NCI-H2029 treated with DMSO at 0.1 percent for 48 hours (cell line): Measurements from ENCODE around the gene MAP4.
"Not testable (repeated sequence)": the region's sequence is repeated elsewhere in the genome, so short reads cannot be mapped to it uniquely, and the experiment has no call there.

Source experiments
- DNase-seq: peaks from one replicate; lab custom pipeline; 2025; lab: John Stamatoyannopoulos, UW

Gene MAP4

GRCh38 chr3:48016301-48016973 is at the start of gene MAP4:
Gene MAP4, minus strand, starts transcription at chr3:48016416. Its CDS starts 17,556 bp downstream, at chr3:47998860.
- DNase-seq: no peak

DNA sequence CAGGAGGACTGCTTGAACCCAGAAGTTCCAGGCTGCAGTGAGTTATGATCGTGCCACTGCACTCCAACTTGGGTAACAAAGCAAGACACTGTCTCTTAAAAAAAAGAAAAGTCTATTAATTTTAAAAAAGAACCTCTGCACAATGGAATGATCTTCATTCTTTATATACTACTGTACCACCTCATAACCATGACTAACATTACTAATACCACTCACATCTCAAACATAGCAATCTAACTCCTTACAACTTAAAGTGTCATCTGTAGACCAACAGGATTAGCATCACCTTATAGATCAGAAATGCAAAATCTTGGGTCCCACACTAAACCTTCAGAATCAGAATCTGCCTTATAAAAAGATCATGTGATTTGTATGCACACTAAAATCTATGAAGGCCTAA is 48.8 kb upstream of the MAP4 start:
- DNase-seq: no peak

DNA sequence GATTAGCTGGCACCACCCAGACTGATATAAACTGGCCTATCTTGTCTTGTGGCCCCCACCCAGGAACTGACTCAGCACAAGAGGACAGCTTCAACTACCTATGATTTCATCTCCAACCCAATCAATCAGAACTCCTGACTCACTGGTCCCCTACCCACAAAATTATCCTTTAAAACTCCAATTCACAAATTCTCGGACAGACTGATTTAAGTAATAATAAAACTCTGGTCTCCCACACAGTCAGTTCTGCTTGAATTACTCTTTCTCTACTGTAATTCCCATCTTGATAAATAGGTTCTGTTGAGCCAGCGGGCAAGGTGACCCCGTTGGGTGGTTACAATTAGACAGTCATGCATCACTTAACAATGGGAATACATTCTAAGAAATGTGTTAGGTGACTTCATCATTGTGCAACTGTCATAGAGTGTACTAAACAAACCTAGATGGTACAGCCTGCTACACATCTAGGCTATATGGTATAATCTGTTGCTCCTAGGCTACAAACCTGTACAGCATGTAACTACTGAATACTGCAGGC is 48.1 kb upstream of the MAP4 start:
- DNase-seq: no peak

GRCh38 chr3:48061586-48061985 is 45.4 kb upstream of the MAP4 start:
- not testable (repeated sequence) for DNase-seq

GRCh38 chr3:48058091-48058490 is 41.9 kb upstream of the MAP4 start:
- DNase-seq: no peak

DNA sequence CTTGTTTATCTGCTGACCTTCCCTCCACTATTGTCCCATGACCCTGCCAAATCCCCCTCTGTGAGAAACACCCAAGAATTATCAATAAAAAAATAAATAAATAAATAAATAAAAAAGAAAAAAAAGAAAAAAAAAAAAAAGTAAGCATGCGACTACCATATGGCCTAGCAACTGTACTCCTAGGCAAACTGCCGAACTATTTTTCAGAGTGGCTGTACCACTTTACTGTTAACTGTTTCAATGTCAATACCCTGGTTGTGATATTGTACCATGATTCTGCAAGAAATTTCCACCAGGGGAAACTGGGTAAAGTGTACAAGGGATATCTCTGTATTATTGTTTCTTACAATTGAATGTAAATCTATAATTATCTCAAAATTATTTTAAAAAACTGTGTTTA is 41.3 kb upstream of the MAP4 start:
- no peak for DNase-seq

- no peak for DNase-seq
These were observed 31.7 kb upstream of the MAP4 start for GRCh38 chr3:48047841-48048464.

GRCh38 chr3:48042071-48042760 is 26.0 kb upstream of the MAP4 start:
- DNase-seq: no peak

GRCh38 chr3:48039487-48040190 is 23.4 kb upstream of the MAP4 start:
- DNase-seq: no peak

DNA sequence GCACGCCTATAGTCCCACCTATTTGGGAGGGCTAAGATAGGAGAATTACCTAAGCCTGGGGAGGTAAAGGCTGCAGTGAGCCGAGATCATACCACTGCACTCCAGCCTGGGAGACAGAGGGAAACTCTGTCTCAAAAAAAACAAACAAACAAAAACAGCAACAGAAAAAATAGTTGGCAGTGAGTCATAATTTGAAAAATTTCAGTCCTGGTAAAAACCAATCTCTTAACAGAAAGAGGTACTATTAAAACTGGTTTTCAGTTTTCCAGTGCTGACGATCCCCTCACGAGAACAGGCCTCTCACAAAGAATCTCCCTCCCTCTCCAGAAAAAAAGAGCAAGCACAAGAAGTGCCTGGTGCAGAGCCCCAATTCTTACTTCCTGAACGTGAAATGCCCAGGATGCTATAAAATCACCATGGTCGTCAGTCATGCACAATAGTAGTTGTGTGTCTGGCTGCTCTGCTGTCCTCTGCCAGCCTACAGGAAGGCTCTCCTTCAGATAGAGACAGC is 22.8 kb upstream of the MAP4 start:
- no peak for DNase-seq

GRCh38 chr3:48034000-48034516 is 17.8 kb upstream of the MAP4 start:
- peak; percentile 70 for DNase-seq

DNA sequence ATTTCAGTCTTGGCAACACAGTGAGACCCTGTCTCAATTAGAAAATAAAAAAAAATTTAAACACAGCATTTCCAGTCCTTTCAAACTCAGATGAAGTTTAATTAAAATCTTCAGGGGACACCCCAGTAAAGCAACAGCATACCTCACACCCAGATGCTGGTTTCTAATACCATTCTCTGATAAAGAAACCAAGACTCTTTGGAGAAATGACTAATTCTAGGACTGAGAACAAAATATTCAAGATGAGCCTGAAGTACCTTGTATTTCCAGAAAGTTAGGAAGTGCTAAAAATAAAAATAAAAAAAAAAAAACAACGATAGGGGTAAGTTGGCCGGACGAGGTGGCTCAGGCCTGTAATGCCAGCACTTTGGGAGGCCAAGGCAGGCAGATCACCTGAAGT is 14.0 kb upstream of the MAP4 start:
- no peak for DNase-seq

DNA sequence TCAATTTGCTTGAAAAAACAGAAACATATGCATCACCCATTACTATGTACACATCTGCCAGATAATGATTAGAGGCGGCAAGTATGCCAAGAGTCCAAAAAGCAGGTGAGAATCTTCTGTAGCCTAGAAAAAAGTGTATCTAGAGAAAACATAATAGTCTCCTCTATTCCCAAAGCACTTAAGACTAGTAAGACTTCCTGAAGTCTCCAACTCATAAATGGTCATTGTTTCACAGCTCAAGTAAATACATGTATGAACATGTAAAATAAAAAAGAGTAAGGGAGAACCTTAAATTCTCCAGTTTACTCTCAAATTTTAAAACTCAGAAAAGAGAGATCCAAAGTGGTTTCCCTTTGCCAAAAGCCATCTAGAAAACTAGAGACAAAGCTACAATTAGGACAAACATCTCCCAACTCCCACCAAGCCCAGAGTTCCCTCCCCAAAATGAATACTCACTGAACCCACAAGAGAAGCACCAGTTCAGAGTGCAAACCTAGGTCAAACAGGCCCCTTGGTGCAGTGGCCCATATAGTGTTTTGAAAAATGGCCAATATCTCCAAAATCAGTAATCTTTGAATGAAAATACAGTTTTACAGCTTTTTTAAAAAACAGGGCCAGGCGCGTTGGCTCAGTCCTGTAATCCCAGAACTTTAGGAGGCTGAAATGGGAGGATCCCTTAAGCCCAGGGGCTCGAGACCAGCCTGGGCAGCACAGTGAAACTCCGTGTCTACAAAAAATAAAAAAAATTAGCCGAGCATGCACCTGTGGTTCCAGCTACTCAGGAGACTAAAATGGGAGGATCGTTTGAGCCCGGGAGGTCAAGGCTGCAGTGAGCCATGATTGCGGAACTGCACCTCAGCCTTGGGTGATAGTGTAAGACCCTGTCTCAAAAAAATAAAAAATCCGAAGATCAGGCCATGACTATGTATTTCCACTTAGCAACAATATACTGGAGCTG is 11.0 kb upstream of the MAP4 start:
- no peak for DNase-seq

GRCh38 chr3:48026098-48026497 is 9.9 kb upstream of the MAP4 start:
- no peak for DNase-seq

DNA sequence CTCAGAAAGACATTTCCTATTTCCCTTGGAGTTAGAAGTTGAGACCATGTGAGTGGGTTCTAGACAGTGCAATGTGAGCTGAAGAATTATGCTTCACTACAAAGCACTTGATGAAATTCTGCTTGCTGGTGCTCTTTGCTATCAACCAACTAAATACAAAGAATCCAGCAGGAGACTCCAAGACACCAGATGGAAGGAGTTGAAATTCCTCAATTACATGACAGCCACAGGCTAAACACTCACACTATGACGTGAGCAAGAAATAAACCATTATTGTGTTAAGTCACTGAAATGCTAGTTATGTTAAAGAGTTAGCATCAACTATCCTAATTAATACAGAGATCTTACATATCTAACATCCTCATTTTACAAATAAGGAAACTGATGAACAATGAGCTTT is 8.2 kb upstream of the MAP4 start:
- no peak for DNase-seq

GRCh38 chr3:48023377-48023776 is 7.2 kb upstream of the MAP4 start:
- no peak for DNase-seq

DNA sequence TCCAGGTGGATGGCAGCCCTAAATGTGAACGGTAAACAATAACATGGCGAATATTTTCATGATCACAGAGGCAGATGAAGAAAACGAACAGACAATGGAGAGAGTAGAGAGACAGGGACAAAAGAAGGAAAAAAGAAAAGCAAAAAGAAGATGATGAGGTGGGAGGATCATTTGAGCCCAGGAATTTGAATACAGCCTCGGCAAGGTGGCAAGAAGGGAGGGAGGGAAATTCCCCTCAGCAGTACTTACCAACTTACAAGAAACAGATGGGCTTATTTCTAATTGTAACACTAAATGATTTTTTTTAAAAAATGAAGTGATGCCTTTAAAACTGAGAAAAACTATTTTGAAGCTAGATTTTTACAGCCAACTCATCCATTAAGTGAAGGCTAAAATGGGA is 6.0 kb upstream of the MAP4 start:
- DNase-seq: no peak

DNA sequence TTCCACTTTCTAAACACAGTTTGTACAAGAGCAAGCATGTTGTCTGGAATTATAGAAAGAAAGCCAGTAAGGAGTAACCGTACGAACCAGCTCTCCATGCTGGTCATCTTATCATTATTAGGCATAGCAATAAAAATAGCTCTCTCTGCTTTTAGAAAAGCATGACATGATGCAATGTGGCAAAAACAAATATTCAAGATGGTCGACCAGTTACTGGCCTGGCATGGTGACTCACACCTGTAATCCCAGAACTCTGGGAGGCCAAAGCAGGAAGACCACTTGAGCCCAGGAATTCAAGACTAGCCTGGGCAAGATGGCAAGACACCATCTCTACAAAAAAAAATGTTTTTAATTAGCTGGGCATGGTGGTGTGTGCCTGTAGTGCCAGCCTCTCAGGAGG is 2.6 kb upstream of the MAP4 start:
- DNase-seq: no peak

GRCh38 chr3:48015431-48016180 is 610 bp downstream of the MAP4 start:
- no peak for DNase-seq

- DNase-seq: no peak
These were observed 1.9 kb downstream of the MAP4 start for GRCh38 chr3:48014358-48014757.
